GM12878 (cell line): Measurements from ENCODE around the gene PHF11. TPM values are rescaled to one million over a fixed set of nuclear protein-coding genes. Genes with fewer than 3 reads are reported as not detected.

Source experiments
- ATAC-seq: fragments of 200-7000 bp; cut with Tn5 transposase; 3 replicates; pipeline ENCODE4 v1.9.1; 2020; ENCODE audit warnings: mild to moderate bottlenecking, moderate library complexity
- BruUV-seq: library from RNA; stranded (reverse); fragments of 400-500 nt; replicated peaks from 2 replicates; lab custom pipeline; 2021; lab: Mats Ljungman, UMichigan
- CTCF ChIA-PET: fragments of 300-600 bp; sonication (Branson Sonifier 250); formaldehyde crosslinking; extraction: SDS; loops from one replicate; lab custom pipeline; 2021; ENCODE audit warnings: inconsistent platforms; lab: Yijun Ruan, JAX
- POLR2A ChIA-PET: fragments of 350-600 bp; formaldehyde crosslinking; extraction: SDS; loops from one replicate; lab custom pipeline; 2021; ENCODE audit warnings: inconsistent platforms; lab: Charles Lee
- RAD21 ChIA-PET: fragments of 300-600 bp; sonication (Branson Sonifier 250); formaldehyde crosslinking; loops from one replicate; lab custom pipeline; 2023; ENCODE audit warnings: antibody characterized with exemption; ENCODE audit not compliant: unreplicated experiment; lab: Charles Lee
- SMC1A ChIA-PET: fragments of 300-600 bp; sonication (Branson Sonifier 250); formaldehyde crosslinking; loops from one replicate; lab custom pipeline; 2023; ENCODE audit not compliant: unreplicated experiment, uncharacterized antibody; lab: Charles Lee
- DNase-seq: peaks from one replicate; pipeline ENCODE4 v3.0.0-alpha.2; 2011; ENCODE audit warnings: low read depth, low spot score
- FAIRE-seq: peaks from 3 replicates; lab custom pipeline; 2011; peaks lifted over from hg19 to GRCh38; lab: Jason Lieb, UNC
- H2AFZ ChIP-seq: 2 replicates; pipeline ENCODE4 v1.6.0; 2011; ENCODE audit warnings: low read depth, low read length, control low read depth; ENCODE audit not compliant: control insufficient read depth
- H3K27ac ChIP-seq: 2 replicates; pipeline ENCODE4 v1.5.1; 2011; ENCODE audit warnings: control low read depth; ENCODE audit not compliant: control insufficient read depth, insufficient read depth
- H3K27me3 ChIP-seq, 2 experiments: replicated peaks in 1 of 2; 2 replicates each; pipeline versions ENCODE4 v1.6.0 to v1.6.1; 2011; ENCODE audit warnings: low read length in 1 of 2; ENCODE audit not compliant: control insufficient read depth in 2 of 2, insufficient read depth in 2 of 2
- H3K36me3 ChIP-seq, 2 experiments: 2 replicates each; pipeline ENCODE4 v1.5.1; 2011; ENCODE audit warnings: low read length in 1 of 2; ENCODE audit not compliant: control insufficient read depth in 2 of 2, insufficient read depth in 2 of 2
- H3K4me1 ChIP-seq: 2 replicates; pipeline ENCODE4 v1.6.1; 2011; ENCODE audit warnings: mild to moderate bottlenecking, low read length, moderate library complexity, mixed read lengths; ENCODE audit not compliant: control insufficient read depth, insufficient read depth
- H3K4me2 ChIP-seq: 2 replicates; pipeline ENCODE4 v1.6.0; 2011; ENCODE audit warnings: control low read depth; ENCODE audit not compliant: control insufficient read depth, insufficient read depth
- H3K4me3 ChIP-seq: fragments of 200-600 bp; sonication (generic); 2 replicates; pipeline ENCODE4 v1.5.1; 2016
- H3K79me2 ChIP-seq: 2 replicates; pipeline ENCODE4 v1.6.0; 2011; ENCODE audit warnings: low read length; ENCODE audit not compliant: control insufficient read depth, insufficient read depth
- H3K9ac ChIP-seq: 2 replicates; pipeline ENCODE4 v1.8.0; 2011; ENCODE audit warnings: low read length, control low read depth, mixed read lengths; ENCODE audit not compliant: control insufficient read depth, insufficient read depth
- H3K9me3 ChIP-seq: replicated peaks from 3 replicates; pipeline ENCODE4 v1.5.1; 2011; ENCODE audit warnings: mild to moderate bottlenecking, low read length; ENCODE audit not compliant: control insufficient read depth, insufficient read depth
- H4K20me1 ChIP-seq: 2 replicates; pipeline ENCODE4 v1.6.0; 2011; ENCODE audit not compliant: control insufficient read depth, insufficient read depth
- CREB1 ChIP-seq: IDR thresholded peaks from 2 replicates; pipeline ENCODE4 v1.6.1; 2012; ENCODE audit warnings: low read depth, mild to moderate bottlenecking, inconsistent platforms
- CTCF ChIP-seq, 3 experiments: IDR thresholded peaks in 2 of 3; conservative IDR thresholded peaks in 1 of 3; 2 replicates each; pipeline ENCODE4 v1.5.1; 2011; ENCODE audit warnings: low read depth in 3 of 3, low read length in 3 of 3, mild to moderate bottlenecking in 3 of 3, control low read depth in 2 of 3, moderate library complexity in 2 of 3, inconsistent platforms in 1 of 3, mixed read lengths in 1 of 3; ENCODE audit not compliant: control insufficient read depth in 2 of 3, insufficient read depth in 1 of 3; ENCODE audit errors: extremely low read depth in 1 of 3
- IKZF1 ChIP-seq: fragments of 450-650 bp; conservative IDR thresholded peaks from 2 replicates; pipeline ENCODE4 v1.6.1; 2017; ENCODE audit warnings: antibody characterized with exemption, mild to moderate bottlenecking
- IKZF2 ChIP-seq, 2 experiments: fragments of 450-650 bp; IDR thresholded peaks; 2 replicates each; pipeline ENCODE4 v1.6.1; 2017; ENCODE audit warnings: mild to moderate bottlenecking in 2 of 2, moderate library complexity in 2 of 2
- IRF4 ChIP-seq: IDR thresholded peaks from 2 replicates; pipeline ENCODE4 v1.6.1; 2011; ENCODE audit warnings: low read depth, low read length
- MEF2B ChIP-seq: fragments of 450-650 bp; IDR thresholded peaks from 2 replicates; pipeline ENCODE4 v1.6.1; 2018; ENCODE audit warnings: mild to moderate bottlenecking, moderate library complexity; ENCODE audit not compliant: partially characterized antibody, poor library complexity, severe bottlenecking
- MTA2 ChIP-seq: fragments of 450-650 bp; IDR thresholded peaks from 2 replicates; pipeline ENCODE4 v1.6.1; 2016; ENCODE audit warnings: low read depth, mild to moderate bottlenecking, moderate library complexity
- NR2C2 ChIP-seq: IDR thresholded peaks from 2 replicates; pipeline ENCODE4 v1.6.1; 2011; ENCODE audit warnings: borderline replicate concordance, low read depth; ENCODE audit not compliant: control insufficient read depth, insufficient read length
- POLR2AphosphoS5 ChIP-seq: IDR thresholded peaks from 2 replicates; pipeline ENCODE4 v1.6.1; 2011; ENCODE audit warnings: mild to moderate bottlenecking, low read length, inconsistent platforms
- RAD21 ChIP-seq: IDR thresholded peaks from 2 replicates; pipeline ENCODE4 v1.6.1; 2011; ENCODE audit warnings: mild to moderate bottlenecking, low read depth, low read length, moderate library complexity; ENCODE audit not compliant: insufficient read depth
- SUPT20H ChIP-seq: IDR thresholded peaks from 2 replicates; pipeline ENCODE4 v1.6.1; 2011; ENCODE audit warnings: low read depth, mild to moderate bottlenecking, low read length, moderate library complexity, borderline replicate concordance; ENCODE audit not compliant: control insufficient read depth
- TARDBP ChIP-seq: IDR thresholded peaks from 2 replicates; pipeline ENCODE4 v1.6.1; 2016; ENCODE audit warnings: borderline replicate concordance
- TCF3 ChIP-seq: IDR thresholded peaks from 2 replicates; pipeline ENCODE4 v1.6.1; 2012; ENCODE audit warnings: low read depth, mild to moderate bottlenecking, low read length, borderline replicate concordance; ENCODE audit not compliant: insufficient read depth
- ZBED1 ChIP-seq: IDR thresholded peaks from 2 replicates; pipeline ENCODE4 v1.6.1; 2016; ENCODE audit warnings: borderline replicate concordance
- ZBTB33 ChIP-seq: fragments of 450-650 bp; IDR thresholded peaks from 2 replicates; pipeline ENCODE4 v1.6.1; 2017; ENCODE audit warnings: mild to moderate bottlenecking
- WGBS: methylation state at CpG from one replicate; pipeline ENCODE4 v1.1.6; 2016; ENCODE audit warnings: low lambda C conversion rate; ENCODE audit not compliant: insufficient replicate concordance, insufficient coverage; ENCODE audit errors: missing lambda C conversion rate; 5-methylcytosine and 5-hydroxymethylcytosine counted together
- in situ Hi-C: fragments of 300-500 bp; cut with MboI; formaldehyde crosslinking; loops from 9 replicates; pipeline ENCODE4 v1.14.3; 2018; ENCODE audit warnings: mixed read lengths
- intact Hi-C: fragments of 100-400 bp; cut with micrococcal nuclease; formaldehyde crosslinking; loops from one replicate; pipeline ENCODE4 v1.14.2; 2022; ENCODE audit not compliant: unreplicated experiment
- polyA plus RNA-seq, 11 experiments: library from polyadenylated mRNA; depleted of rRNA in 4 of 11; unstranded in 6 of 11; stranded (reverse) in 5 of 11; fragments of >200 nt; fragmentation: Nextera tagmentation in 4 of 11; fragmentation: Illumina TruSeq in 1 of 11; extraction: Ambion mirVana in 4 of 11; extraction: Trizol in 1 of 11; gene quantifications; 1 replicate in 1 of 11; 2 replicates in 10 of 11; pipeline versions ENCODE4 v1.2.1 to v1.2.3, GENCODE V29; 2011 to 2016; ENCODE audit warnings: inconsistent platforms in 2 of 11, missing spikeins in 2 of 11, low read depth in 1 of 11
- total RNA-seq, 4 experiments: library from RNA; depleted of rRNA in 3 of 4; stranded (reverse); fragments of >200 nt in 3 of 4; fragmentation: Illumina TruSeq in 1 of 4; extraction: Trizol in 1 of 4; gene quantifications; 2 replicates each; pipeline versions ENCODE4 v1.2.1 to v1.2.3, GENCODE V29; 2013 to 2021

PHF11 gene
- total and polyA plus RNA-seq, 10 of the 15 experiments (the other 5 are each of a cell fraction or from before 2014, with no cell fraction given): 16.9 to 77.3 (median 32.7) TPM

GRCh38 chr13:49517461-49517860, 21.7 kb downstream of the PHF11 start:
- no peaks in the 10 kb centered on the region for H3K9me3 ChIP-seq
- no peak overlapping the region for H3K4me3 ChIP-seq
- ChIA-PET SMC1A (interaction anchor here (0.6 kb wide), 1 partner anchor 221 kb away, joined by 3 read pairs; no protein-coding TSS in a partner anchor), POLR2A (interaction anchor here (0.6 kb wide), 1 partner anchor 75 kb away, joined by 6 read pairs; no protein-coding TSS in a partner anchor), CTCF (no interaction called here), RAD21 (no interaction called here)
- peaks cover 4 to 29% of the 10 kb centered on the region in 2 experiments for H3K36me3 ChIP-seq
- DNase-seq (no peak), FAIRE-seq (no peak), ATAC-seq (no peak)
- in situ Hi-C loops (no loop called here), intact Hi-C loops (no loop called here)
- no TSS peak for BruUV-seq
- no peaks in the 10 kb centered on the region for H3K4me1 ChIP-seq
- H3K27me3 ChIP-seq: no peaks in the 10 kb centered on the region
- H4K20me1 ChIP-seq: no peaks in the 10 kb centered on the region
- no peaks in the 10 kb centered on the region for H3K79me2 ChIP-seq
- no peak overlapping the region for H3K9ac ChIP-seq
- no peak overlapping the region for H2AFZ ChIP-seq
- WGBS: 90% methylated on average over 6 of the region's 6 CpGs
- no peak overlapping the region for H3K4me2 ChIP-seq
- TF ChIP-seq IKZF1 (no peak), RAD21 (0 out of 2 replicates have a peak, but pooled peaks have one; percentile 18), CTCF (IDR thresholded peaks at IDR 0.05 in 2 of 3, conservative IDR thresholded peaks at IDR 0.05 in 1 of 3; ENCODE audit: control insufficient read depth in 2 of 3, extremely low read depth in 1 of 3, insufficient read depth in 1 of 3, low read depth in 3 of 3, low read length in 3 of 3) (peak in 2 of 3 experiments; percentile 18 to 22; a peak in 2 of 6 replicates), CREB1 (no peak)
- H3K27ac ChIP-seq: no peak overlapping the region

GRCh38 chr13:49521224-49521623, 25.5 kb downstream of the PHF11 start:
- H2AFZ ChIP-seq: no peak overlapping the region
- peaks cover 0 to 24% of the 10 kb centered on the region in 2 experiments; a peak in 1 of 4 replicates for H3K36me3 ChIP-seq
- DNase-seq (no peak), ATAC-seq (no peak), FAIRE-seq (no peak)
- H3K9me3 ChIP-seq: no peaks in the 10 kb centered on the region
- H3K4me1 ChIP-seq: no peaks in the 10 kb centered on the region
- no peak overlapping the region for H3K4me3 ChIP-seq
- in situ Hi-C loops (no loop called here), intact Hi-C loops (no loop called here)
- H3K79me2 ChIP-seq: no peaks in the 10 kb centered on the region
- H4K20me1 ChIP-seq: no peaks in the 10 kb centered on the region
- H3K9ac ChIP-seq: no peak overlapping the region
- SMC1A ChIA-PET: interaction anchor here (1.5 kb wide), 1 partner anchor 87 kb away, joined by 3 read pairs; no protein-coding TSS in a partner anchor
- H3K27me3 ChIP-seq: no peaks in the 10 kb centered on the region
- BruUV-seq: no TSS peak
- CTCF ChIA-PET: no interaction called here
- H3K27ac ChIP-seq: no peak overlapping the region
- POLR2A ChIA-PET: interaction anchor here (1.3 kb wide), 1 partner anchor 25 kb away, joined by 6 read pairs; the partner anchor contains the start of gene PHF11
- H3K4me2 ChIP-seq: no peak overlapping the region
- RAD21 ChIA-PET: no interaction called here
- WGBS: 94% methylated on average over 4 of the region's 4 CpGs
- no peak for TF ChIP-seq MTA2
- TF ChIP-seq IRF4: no peak
- TF ChIP-seq ZBTB33: no peak
- TF ChIP-seq POLR2AphosphoS5: no peak
- TF ChIP-seq ZBED1: no peak
- TF ChIP-seq TCF3: no peak
- no peak for TF ChIP-seq MEF2B
- no peak for TF ChIP-seq NR2C2
- no peak for TF ChIP-seq TARDBP
- no peak for TF ChIP-seq SUPT20H
- no peak for TF ChIP-seq IKZF2 (IDR thresholded peaks at IDR 0.05)
